ENCODE results near the gene CDHR2.

CDHR2 gene, protein sequence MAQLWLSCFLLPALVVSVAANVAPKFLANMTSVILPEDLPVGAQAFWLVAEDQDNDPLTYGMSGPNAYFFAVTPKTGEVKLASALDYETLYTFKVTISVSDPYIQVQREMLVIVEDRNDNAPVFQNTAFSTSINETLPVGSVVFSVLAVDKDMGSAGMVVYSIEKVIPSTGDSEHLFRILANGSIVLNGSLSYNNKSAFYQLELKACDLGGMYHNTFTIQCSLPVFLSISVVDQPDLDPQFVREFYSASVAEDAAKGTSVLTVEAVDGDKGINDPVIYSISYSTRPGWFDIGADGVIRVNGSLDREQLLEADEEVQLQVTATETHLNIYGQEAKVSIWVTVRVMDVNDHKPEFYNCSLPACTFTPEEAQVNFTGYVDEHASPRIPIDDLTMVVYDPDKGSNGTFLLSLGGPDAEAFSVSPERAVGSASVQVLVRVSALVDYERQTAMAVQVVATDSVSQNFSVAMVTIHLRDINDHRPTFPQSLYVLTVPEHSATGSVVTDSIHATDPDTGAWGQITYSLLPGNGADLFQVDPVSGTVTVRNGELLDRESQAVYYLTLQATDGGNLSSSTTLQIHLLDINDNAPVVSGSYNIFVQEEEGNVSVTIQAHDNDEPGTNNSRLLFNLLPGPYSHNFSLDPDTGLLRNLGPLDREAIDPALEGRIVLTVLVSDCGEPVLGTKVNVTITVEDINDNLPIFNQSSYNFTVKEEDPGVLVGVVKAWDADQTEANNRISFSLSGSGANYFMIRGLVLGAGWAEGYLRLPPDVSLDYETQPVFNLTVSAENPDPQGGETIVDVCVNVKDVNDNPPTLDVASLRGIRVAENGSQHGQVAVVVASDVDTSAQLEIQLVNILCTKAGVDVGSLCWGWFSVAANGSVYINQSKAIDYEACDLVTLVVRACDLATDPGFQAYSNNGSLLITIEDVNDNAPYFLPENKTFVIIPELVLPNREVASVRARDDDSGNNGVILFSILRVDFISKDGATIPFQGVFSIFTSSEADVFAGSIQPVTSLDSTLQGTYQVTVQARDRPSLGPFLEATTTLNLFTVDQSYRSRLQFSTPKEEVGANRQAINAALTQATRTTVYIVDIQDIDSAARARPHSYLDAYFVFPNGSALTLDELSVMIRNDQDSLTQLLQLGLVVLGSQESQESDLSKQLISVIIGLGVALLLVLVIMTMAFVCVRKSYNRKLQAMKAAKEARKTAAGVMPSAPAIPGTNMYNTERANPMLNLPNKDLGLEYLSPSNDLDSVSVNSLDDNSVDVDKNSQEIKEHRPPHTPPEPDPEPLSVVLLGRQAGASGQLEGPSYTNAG (N-terminal part only)
- 3.0 to 3.3 (median 3.1) reads per million in 3 donors for total RNA-seq

DNA sequence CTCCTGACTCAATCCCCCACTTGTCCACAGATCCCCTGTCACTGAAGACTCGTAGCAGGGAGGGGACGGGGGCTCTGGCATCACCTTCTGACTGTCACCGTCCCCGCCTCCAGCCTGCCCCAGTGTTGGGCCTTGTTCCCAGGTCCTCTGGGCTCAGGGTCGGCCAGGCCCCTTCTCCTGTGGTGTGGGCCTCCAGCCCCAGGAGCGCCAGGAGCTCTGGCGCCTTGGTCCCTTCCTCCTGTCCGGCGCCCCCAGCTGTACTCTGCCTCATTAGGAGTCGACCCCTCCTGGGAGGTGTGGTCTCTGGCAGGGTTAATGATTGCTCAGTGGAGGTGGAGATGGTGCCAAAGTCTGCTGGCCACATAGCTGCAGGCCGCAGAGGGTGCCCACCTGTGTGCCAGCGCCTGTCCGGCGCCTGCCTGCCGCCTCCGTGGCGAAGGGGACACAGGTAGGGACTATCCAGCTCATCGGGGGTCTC, at the start of gene CDHR2:
Gene CDHR2, plus strand, starts transcription at position 376 of the 478 bp plus-strand sequence. CDS start 16,011 bp downstream, outside the sequence.
- no peaks in the 10 kb centered on the region for H3K9me3 ChIP-seq (ENCODE audit: control insufficient read depth, low read length)
- no peaks in the 10 kb centered on the region for H3K36me3 ChIP-seq (ENCODE audit: control insufficient read depth, insufficient read depth, low read length)
- H3K27me3 ChIP-seq (replicated peaks; ENCODE audit: control insufficient read depth, insufficient read depth, low read length, poor library complexity, severe bottlenecking), result no peaks in the 10 kb centered on the region
- H3K4me3 ChIP-seq (ENCODE audit: insufficient read depth, low read depth, low read length, poor library complexity, severe bottlenecking), result no peak within 1 kb of the TSS
- peak within 1 kb of the TSS; percentile 41 for H3K27ac ChIP-seq (ENCODE audit: insufficient read depth, low read length, poor library complexity, severe bottlenecking)
- no peak for DNase-seq
- H3K4me1 ChIP-seq (ENCODE audit: control insufficient read depth, insufficient read depth, low read length, poor library complexity, severe bottlenecking), result peaks cover 28% of the 10 kb centered on the region

DNA sequence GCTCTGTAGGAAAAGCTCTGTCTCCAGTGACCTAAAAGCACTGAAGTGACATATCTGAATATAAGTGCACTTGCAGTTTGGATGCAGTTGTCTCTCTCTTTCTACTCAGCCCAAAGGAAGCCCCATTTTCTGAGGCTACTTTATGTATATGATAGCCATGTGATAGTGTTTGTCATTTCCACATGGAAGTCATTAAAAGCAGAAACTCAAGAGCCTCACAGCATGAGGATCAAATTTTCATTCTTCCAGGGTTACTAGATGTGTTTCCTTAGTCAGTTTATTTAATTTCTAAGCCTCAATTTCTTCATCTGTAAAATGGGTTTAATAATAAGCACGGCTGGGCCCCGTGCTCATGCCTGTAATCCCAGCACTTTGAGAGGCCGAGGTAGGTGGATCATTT, 48.6 kb upstream of the CDHR2 start:
- no peaks in the 10 kb centered on the region for H3K27me3 ChIP-seq (replicated peaks; ENCODE audit: control insufficient read depth, insufficient read depth, low read length, poor library complexity, severe bottlenecking)
- DNase-seq, result no peak
- H3K36me3 ChIP-seq (ENCODE audit: control insufficient read depth, insufficient read depth, low read length), result peaks cover 71% of the 10 kb centered on the region
- no peaks in the 10 kb centered on the region for H3K9me3 ChIP-seq (ENCODE audit: control insufficient read depth, low read length)
- no peaks in the 10 kb centered on the region for H3K4me1 ChIP-seq (ENCODE audit: control insufficient read depth, insufficient read depth, low read length, poor library complexity, severe bottlenecking)
- no peak overlapping the region for H3K27ac ChIP-seq (ENCODE audit: insufficient read depth, low read length, poor library complexity, severe bottlenecking)
- H3K4me3 ChIP-seq (ENCODE audit: insufficient read depth, low read depth, low read length, poor library complexity, severe bottlenecking), result no peak overlapping the region

DNA sequence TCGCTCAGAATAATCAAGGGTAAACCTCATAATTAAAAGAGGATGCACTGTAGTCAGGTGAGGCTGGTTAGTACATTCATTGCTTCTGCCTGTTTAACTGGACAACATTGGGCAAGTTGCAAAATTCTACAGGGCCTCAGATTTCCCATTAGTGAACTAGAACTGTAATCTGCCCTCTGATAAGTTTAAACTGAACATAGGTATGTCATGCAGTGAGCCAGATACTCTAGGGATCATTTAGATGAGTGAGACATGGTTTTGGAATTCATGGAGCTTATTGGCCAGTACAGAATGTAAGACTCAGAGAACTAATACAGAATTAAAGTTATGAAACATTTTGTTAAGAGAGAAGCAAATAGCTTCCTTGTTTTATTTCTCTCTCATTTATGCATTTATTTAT, 47.8 kb upstream of the CDHR2 start:
- Histone ChIP-seq H3K9me3 (ENCODE audit: control insufficient read depth, low read length) (no peaks in the 10 kb centered on the region), H3K36me3 (ENCODE audit: control insufficient read depth, insufficient read depth, low read length) (peaks cover 71% of the 10 kb centered on the region), H3K27me3 (replicated peaks; ENCODE audit: control insufficient read depth, insufficient read depth, low read length, poor library complexity, severe bottlenecking) (no peaks in the 10 kb centered on the region), H3K4me3 (ENCODE audit: insufficient read depth, low read depth, low read length, poor library complexity, severe bottlenecking) (no peak overlapping the region), H3K27ac (ENCODE audit: insufficient read depth, low read length, poor library complexity, severe bottlenecking) (no peak overlapping the region), H3K4me1 (ENCODE audit: control insufficient read depth, insufficient read depth, low read length, poor library complexity, severe bottlenecking) (no peaks in the 10 kb centered on the region)
- DNase-seq, result no peak

DNA sequence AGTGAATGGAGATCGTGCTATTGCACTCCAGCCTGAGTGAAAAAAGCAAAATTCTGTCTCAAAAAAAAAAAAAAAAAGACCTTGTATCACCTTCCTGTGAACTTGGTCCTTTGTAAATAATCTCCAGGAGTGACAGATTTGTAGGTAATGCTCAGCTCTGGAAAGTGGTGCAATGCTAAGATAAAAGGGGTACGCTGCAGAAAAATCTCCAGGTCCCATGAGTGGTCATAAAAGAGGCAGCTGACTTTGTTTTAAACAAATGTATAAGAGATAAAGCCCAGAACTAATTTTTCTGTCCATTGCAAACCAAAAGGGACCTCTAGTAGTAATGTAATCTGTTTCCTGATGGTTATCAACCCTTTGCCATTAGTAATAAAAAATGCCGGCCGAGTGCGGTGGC, 45.6 kb upstream of the CDHR2 start:
- Histone ChIP-seq H3K27ac (ENCODE audit: insufficient read depth, low read length, poor library complexity, severe bottlenecking) (no peak overlapping the region), H3K4me3 (ENCODE audit: insufficient read depth, low read depth, low read length, poor library complexity, severe bottlenecking) (no peak overlapping the region), H3K36me3 (ENCODE audit: control insufficient read depth, insufficient read depth, low read length) (peaks cover 71% of the 10 kb centered on the region), H3K27me3 (replicated peaks; ENCODE audit: control insufficient read depth, insufficient read depth, low read length, poor library complexity, severe bottlenecking) (no peaks in the 10 kb centered on the region), H3K4me1 (ENCODE audit: control insufficient read depth, insufficient read depth, low read length, poor library complexity, severe bottlenecking) (no peaks in the 10 kb centered on the region), H3K9me3 (ENCODE audit: control insufficient read depth, low read length) (no peaks in the 10 kb centered on the region)
- DNase-seq, result no peak

DNA sequence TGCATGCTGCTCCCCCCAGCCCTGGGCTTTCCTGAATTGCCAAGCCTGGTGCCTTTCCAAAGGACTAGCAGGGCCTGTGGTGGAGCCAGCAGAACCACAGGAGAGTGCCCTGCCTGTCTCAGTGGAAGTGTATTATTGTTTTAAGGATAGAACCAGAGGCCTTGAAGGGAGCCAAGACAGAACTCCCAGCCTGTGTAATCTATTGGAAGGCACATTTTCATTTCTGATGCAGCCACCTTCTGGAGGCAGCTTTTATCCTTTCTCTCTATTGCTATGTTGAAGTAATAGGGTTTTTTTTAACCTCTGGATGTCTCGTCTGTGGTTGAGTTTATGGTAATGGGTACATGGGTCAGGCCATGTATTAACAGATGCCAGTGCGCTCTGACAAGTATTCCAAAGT, 41.2 kb upstream of the CDHR2 start:
- H3K27me3 ChIP-seq (replicated peaks; ENCODE audit: control insufficient read depth, insufficient read depth, low read length, poor library complexity, severe bottlenecking), result no peaks in the 10 kb centered on the region
- no peak overlapping the region for H3K27ac ChIP-seq (ENCODE audit: insufficient read depth, low read length, poor library complexity, severe bottlenecking)
- H3K4me3 ChIP-seq (ENCODE audit: insufficient read depth, low read depth, low read length, poor library complexity, severe bottlenecking), result no peak overlapping the region
- no peaks in the 10 kb centered on the region for H3K4me1 ChIP-seq (ENCODE audit: control insufficient read depth, insufficient read depth, low read length, poor library complexity, severe bottlenecking)
- no peak for DNase-seq
- peaks cover 43% of the 10 kb centered on the region for H3K36me3 ChIP-seq (ENCODE audit: control insufficient read depth, insufficient read depth, low read length)
- no peaks in the 10 kb centered on the region for H3K9me3 ChIP-seq (ENCODE audit: control insufficient read depth, low read length)

DNA sequence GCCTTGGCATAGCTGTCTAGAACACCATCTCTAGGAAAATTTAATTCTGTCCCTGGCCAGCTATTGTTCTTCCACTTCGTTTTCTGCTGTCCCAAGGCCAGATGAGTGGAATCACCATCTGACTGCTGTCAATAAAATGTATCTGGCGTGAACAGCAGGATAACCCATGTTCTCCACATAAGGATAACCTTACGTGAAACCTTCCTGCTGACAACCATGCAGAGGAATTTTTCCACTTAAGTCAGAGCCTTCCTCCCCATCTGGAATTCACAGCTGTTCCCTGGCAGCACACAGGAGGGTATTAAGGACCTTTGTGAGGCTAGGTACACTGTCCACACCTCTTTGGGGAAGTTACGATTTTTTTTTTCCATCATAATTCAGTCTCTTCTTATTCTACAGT, 40.5 kb upstream of the CDHR2 start:
- no peaks in the 10 kb centered on the region for H3K4me1 ChIP-seq (ENCODE audit: control insufficient read depth, insufficient read depth, low read length, poor library complexity, severe bottlenecking)
- H3K27ac ChIP-seq (ENCODE audit: insufficient read depth, low read length, poor library complexity, severe bottlenecking), result no peak overlapping the region
- DNase-seq, result no peak
- H3K27me3 ChIP-seq (replicated peaks; ENCODE audit: control insufficient read depth, insufficient read depth, low read length, poor library complexity, severe bottlenecking), result no peaks in the 10 kb centered on the region
- H3K36me3 ChIP-seq (ENCODE audit: control insufficient read depth, insufficient read depth, low read length), result peaks cover 42% of the 10 kb centered on the region
- no peaks in the 10 kb centered on the region for H3K9me3 ChIP-seq (ENCODE audit: control insufficient read depth, low read length)
- H3K4me3 ChIP-seq (ENCODE audit: insufficient read depth, low read depth, low read length, poor library complexity, severe bottlenecking), result no peak overlapping the region

DNA sequence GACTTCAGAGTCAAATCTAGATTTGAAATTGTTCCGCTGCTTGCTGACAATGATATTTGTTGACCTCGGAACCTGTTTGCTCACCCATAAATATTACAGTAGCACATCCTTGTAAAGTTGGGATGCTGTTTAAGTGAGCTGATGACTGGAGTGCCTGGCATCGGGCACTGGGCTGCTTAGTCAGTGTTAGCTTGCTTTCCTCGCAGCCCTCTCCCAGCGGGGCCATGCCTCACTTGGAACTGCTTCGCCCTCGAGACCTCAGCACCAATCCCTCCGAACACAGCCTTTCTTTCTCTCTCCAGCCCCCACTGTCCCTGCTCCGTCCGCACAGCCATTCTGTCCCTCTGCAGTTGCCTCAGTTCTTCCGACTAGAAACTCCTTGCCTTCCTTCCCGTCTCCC, 35.4 kb upstream of the CDHR2 start:
- H3K4me1 ChIP-seq (ENCODE audit: control insufficient read depth, insufficient read depth, low read length, poor library complexity, severe bottlenecking), result no peaks in the 10 kb centered on the region
- no peaks in the 10 kb centered on the region for H3K9me3 ChIP-seq (ENCODE audit: control insufficient read depth, low read length)
- DNase-seq, result no peak
- no peak overlapping the region for H3K4me3 ChIP-seq (ENCODE audit: insufficient read depth, low read depth, low read length, poor library complexity, severe bottlenecking)
- H3K27ac ChIP-seq (ENCODE audit: insufficient read depth, low read length, poor library complexity, severe bottlenecking), result no peak overlapping the region
- no peaks in the 10 kb centered on the region for H3K27me3 ChIP-seq (replicated peaks; ENCODE audit: control insufficient read depth, insufficient read depth, low read length, poor library complexity, severe bottlenecking)
- H3K36me3 ChIP-seq (ENCODE audit: control insufficient read depth, insufficient read depth, low read length), result no peaks in the 10 kb centered on the region

DNA sequence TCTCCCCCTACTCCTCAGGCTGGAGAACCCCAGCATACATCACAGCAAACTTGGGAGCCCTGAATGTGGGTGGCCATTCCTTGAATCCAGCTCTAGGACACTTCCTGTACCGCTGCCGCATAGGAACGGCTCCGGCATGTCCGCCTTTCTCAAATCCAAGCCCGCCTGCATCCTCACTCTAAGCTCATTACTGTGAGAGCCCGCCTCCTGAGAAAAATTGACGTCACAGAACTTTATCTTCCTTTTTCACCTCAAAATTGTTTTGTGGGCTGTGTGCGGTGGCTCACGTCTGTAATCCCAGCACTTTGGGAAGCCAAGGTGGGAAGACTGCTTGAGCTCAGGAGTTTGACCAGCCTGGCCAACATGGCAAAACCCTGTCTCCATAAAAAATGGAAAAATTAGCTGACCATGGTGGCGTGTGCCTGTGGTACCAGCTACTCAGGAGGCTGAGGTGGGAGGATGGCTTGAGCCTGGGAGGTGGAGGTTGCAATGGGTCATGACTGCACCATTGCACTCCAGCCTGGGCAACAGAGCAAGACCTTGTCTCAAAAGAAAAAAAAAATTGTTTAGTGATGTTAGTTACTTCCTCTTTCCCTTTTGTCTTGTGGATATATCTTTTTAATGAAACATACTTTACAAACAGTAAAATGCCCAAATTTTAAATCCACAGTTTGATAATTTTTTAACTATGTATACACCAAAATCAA, 34.7 kb upstream of the CDHR2 start:
- H3K27ac ChIP-seq (ENCODE audit: insufficient read depth, low read length, poor library complexity, severe bottlenecking), result no peak overlapping the region
- DNase-seq, result no peak
- no peak overlapping the region for H3K4me3 ChIP-seq (ENCODE audit: insufficient read depth, low read depth, low read length, poor library complexity, severe bottlenecking)
- H3K9me3 ChIP-seq (ENCODE audit: control insufficient read depth, low read length), result no peaks in the 10 kb centered on the region
- no peaks in the 10 kb centered on the region for H3K27me3 ChIP-seq (replicated peaks; ENCODE audit: control insufficient read depth, insufficient read depth, low read length, poor library complexity, severe bottlenecking)
- no peaks in the 10 kb centered on the region for H3K36me3 ChIP-seq (ENCODE audit: control insufficient read depth, insufficient read depth, low read length)
- H3K4me1 ChIP-seq (ENCODE audit: control insufficient read depth, insufficient read depth, low read length, poor library complexity, severe bottlenecking), result no peaks in the 10 kb centered on the region

DNA sequence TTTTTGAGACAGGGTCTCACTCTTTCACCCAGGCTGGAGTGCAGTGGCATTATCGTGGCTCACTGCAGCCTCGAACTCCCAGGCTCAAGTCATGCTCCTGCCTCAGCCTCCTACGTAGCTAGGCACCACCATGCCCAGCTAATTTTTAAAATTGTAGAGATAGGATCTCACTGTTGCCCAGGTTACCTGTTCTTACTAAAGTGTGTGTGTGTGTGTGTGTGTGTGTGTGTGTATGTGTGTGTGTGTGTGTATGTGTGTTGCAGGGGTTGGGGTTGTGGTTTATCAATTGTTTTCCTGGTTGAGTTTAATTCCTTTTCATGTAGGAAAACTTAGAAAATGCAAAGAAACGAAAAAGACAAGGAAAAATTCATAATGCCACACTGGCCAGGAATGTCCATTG, 33.7 kb upstream of the CDHR2 start:
- H3K27ac ChIP-seq (ENCODE audit: insufficient read depth, low read length, poor library complexity, severe bottlenecking), result no peak overlapping the region
- H3K27me3 ChIP-seq (replicated peaks; ENCODE audit: control insufficient read depth, insufficient read depth, low read length, poor library complexity, severe bottlenecking), result no peaks in the 10 kb centered on the region
- no peaks in the 10 kb centered on the region for H3K36me3 ChIP-seq (ENCODE audit: control insufficient read depth, insufficient read depth, low read length)
- H3K4me1 ChIP-seq (ENCODE audit: control insufficient read depth, insufficient read depth, low read length, poor library complexity, severe bottlenecking), result no peaks in the 10 kb centered on the region
- no peak overlapping the region for H3K4me3 ChIP-seq (ENCODE audit: insufficient read depth, low read depth, low read length, poor library complexity, severe bottlenecking)
- no peaks in the 10 kb centered on the region for H3K9me3 ChIP-seq (ENCODE audit: control insufficient read depth, low read length)
- DNase-seq, result no peak

Measured in effector memory CD4-positive, alpha-beta T cell (primary cell).